ENCODE data around the gene EGR1. TPM values are rescaled to one million over a fixed set of nuclear protein-coding genes. Genes with fewer than 3 reads are reported as not detected.
"Not testable (repeated sequence)": the region's sequence is repeated elsewhere in the genome, so short reads cannot be mapped to it uniquely, and the experiment has no call there.

Gene EGR1
- total RNA-seq, 2 experiments from 2014 or later = 10.0 to 10.7 TPM

- no peaks in the 10 kb centered on the region for H3K9me3 Mint-ChIP-seq (ENCODE audit: low read depth)
- DNase-seq = no peak
- peak overlapping the region; percentile 83 for H3K4me3 Mint-ChIP-seq
- CTCF ChIA-PET = interaction anchor here (6.0 kb wide), 1 partner anchor 36 kb away, joined by 54 read pairs; no protein-coding TSS in a partner anchor
- H3K27me3 Mint-ChIP-seq = peaks cover 15% of the 10 kb centered on the region
- no peak for ATAC-seq
- peaks cover 10% of the 10 kb centered on the region for H3K4me1 Mint-ChIP-seq
- H3K27ac Mint-ChIP-seq = no peak overlapping the region
- H3K36me3 Mint-ChIP-seq = peaks cover 2% of the 10 kb centered on the region
Observed at GRCh38 chr5:138467711-138468132, 2.4 kb downstream of the EGR1 start.

DNA sequence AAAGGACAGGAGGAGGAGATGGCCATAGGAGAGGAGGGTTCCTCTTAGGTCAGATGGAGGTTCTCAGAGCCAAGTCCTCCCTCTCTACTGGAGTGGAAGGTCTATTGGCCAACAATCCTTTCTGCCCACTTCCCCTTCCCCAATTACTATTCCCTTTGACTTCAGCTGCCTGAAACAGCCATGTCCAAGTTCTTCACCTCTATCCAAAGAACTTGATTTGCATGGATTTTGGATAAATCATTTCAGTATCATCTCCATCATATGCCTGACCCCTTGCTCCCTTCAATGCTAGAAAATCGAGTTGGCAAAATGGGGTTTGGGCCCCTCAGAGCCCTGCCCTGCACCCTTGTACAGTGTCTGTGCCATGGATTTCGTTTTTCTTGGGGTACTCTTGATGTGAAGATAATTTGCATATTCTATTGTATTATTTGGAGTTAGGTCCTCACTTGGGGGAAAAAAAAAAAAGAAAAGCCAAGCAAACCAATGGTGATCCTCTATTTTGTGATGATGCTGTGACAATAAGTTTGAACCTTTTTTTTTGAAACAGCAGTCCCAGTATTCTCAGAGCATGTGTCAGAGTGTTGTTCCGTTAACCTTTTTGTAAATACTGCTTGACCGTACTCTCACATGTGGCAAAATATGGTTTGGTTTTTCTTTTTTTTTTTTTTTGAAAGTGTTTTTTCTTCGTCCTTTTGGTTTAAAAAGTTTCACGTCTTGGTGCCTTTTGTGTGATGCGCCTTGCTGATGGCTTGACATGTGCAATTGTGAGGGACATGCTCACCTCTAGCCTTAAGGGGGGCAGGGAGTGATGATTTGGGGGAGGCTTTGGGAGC, 3.1 kb downstream of the EGR1 start:
- Mint-ChIP-seq H3K9me3 (ENCODE audit: low read depth) (no peaks in the 10 kb centered on the region), H3K27ac (no peak overlapping the region), H3K27me3 (peaks cover 15% of the 10 kb centered on the region), H3K36me3 (peaks cover 2% of the 10 kb centered on the region), H3K4me1 (peaks cover 9% of the 10 kb centered on the region), H3K4me3 (no peak overlapping the region)
- CTCF ChIA-PET = interaction anchor here (0.9 to 6.0 kb wide), 2 partner anchors 18 to 35 kb away, joined by 3 to 54 read pairs; no protein-coding TSS in a partner anchor
- ATAC-seq (no peak), DNase-seq (no peak)

- ATAC-seq = no peak
- CTCF ChIA-PET = interaction anchor here (0.9 kb wide), 1 partner anchor 19 kb away, joined by 3 read pairs; no protein-coding TSS in a partner anchor
- Mint-ChIP-seq H3K27me3 (peaks cover 21% of the 10 kb centered on the region), H3K36me3 (peaks cover 2% of the 10 kb centered on the region), H3K9me3 (ENCODE audit: low read depth) (no peaks in the 10 kb centered on the region), H3K4me3 (no peak overlapping the region), H3K27ac (no peak overlapping the region), H3K4me1 (peaks cover 9% of the 10 kb centered on the region)
- DNase-seq = no peak
Observed at GRCh38 chr5:138468966-138469539, 3.8 kb downstream of the EGR1 start.

DNA sequence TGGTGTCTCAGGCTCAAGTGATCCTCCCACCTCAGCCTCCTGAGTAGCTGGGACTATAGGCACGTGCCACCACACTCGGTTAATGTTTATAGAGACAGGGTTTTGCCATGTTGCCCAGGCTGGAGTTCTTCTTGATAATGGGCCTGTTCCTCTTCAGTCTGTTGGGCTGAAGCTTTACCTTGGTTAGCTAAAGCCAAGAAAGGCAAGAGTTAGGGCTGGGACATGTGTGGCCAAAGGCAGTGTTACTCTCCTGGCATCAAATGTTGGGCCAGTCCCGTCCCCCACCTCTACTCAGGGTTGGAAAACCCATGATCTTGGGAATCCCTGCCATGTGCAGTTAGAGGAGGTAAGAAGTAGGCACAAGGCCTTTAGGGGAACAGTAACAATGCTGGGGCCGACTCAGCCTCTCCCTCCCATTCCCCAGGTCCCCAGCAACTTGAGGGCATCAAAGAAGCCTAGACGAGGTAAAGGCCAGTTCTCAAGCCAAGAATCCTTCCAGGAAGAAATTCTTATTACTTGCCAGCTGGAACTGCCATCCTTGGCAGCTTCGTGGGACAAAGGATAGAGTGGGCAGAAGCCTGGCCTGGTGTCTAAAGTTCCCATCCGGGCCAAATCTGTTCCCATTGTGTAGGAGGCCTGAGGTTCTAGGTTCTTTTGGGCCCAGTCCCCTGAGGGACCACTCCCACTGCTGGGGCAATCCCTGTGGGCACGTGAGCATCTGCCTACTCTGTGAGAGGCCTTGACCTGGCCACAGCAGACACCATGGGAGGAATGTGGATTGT, 4.5 kb downstream of the EGR1 start:
- CTCF ChIA-PET = interaction anchor here (0.9 to 1.6 kb wide), 3 partner anchors 20 to 33 kb away, joined by 3 read pairs; no protein-coding TSS in a partner anchor
- ATAC-seq = no peak
- H3K36me3 Mint-ChIP-seq = peaks cover 2% of the 10 kb centered on the region
- H3K27me3 Mint-ChIP-seq = peaks cover 23% of the 10 kb centered on the region
- H3K4me1 Mint-ChIP-seq = peaks cover 9% of the 10 kb centered on the region
- no peak overlapping the region for H3K4me3 Mint-ChIP-seq
- no peaks in the 10 kb centered on the region for H3K9me3 Mint-ChIP-seq (ENCODE audit: low read depth)
- no peak for DNase-seq
- H3K27ac Mint-ChIP-seq = no peak overlapping the region

DNA sequence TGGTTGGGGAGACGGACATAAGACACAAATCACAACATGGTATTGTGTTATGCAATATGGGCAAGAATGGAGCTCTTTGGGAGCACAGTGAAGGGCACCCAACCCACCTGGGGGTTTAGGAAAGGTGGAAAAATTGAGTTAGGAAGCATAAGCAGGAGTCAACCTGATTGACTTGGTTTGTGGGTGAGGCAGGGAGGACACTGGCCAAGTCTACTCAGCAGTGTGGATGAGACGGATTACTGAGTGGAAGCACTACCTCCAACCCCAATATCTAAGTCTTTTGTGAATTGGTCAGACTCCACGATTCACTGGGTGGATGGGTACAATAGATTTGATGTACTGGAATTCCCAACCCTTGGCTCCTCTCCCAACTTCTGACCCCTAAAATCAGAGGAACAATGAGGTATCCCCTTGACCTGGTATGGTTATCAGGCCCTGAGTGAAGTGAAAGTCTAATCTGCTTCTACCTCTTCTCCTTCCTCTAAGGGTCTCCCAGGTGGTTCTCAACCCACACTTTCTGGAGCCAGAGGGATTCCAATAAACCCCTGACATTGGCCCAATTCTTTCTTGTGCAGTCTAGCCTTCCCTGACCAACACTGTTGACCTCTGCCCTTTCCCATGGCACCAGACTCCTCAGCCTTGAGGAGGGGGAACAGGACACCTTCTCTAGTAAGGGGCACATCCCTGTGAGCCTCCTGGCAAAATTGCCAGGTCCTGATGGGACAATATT, 5.2 kb downstream of the EGR1 start:
- Mint-ChIP-seq H3K4me3 (no peak overlapping the region), H3K9me3 (ENCODE audit: low read depth) (no peaks in the 10 kb centered on the region), H3K27ac (no peak overlapping the region), H3K36me3 (peaks cover 2% of the 10 kb centered on the region), H3K27me3 (peaks cover 29% of the 10 kb centered on the region), H3K4me1 (peaks cover 9% of the 10 kb centered on the region)
- no peak for DNase-seq
- no peak for ATAC-seq
- CTCF ChIA-PET = interaction anchor here (1.0 to 1.6 kb wide), 2 partner anchors 20 to 32 kb away, joined by 3 read pairs; no protein-coding TSS in a partner anchor

DNA sequence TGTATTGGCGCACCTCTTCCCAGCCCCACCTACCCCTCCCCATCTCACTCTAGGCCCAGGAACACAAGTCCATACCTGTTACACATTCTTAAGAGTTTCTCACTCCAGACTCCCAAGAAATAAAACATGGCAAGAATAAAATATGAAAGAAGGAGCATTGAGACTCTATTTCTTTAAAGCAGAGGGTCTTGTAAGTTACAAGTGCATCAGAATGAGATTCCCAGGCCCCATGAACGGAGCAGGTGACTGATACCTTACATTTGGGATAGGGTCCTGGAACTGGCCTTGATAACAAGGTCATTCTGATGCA, 5.7 kb downstream of the EGR1 start:
- H3K4me1 Mint-ChIP-seq = peaks cover 9% of the 10 kb centered on the region
- ATAC-seq = no peak
- no peak for DNase-seq
- no peak overlapping the region for H3K27ac Mint-ChIP-seq
- no peak overlapping the region for H3K4me3 Mint-ChIP-seq
- CTCF ChIA-PET = interaction anchor here (1.6 kb wide), 1 partner anchor 21 kb away, joined by 3 read pairs; no protein-coding TSS in a partner anchor
- H3K27me3 Mint-ChIP-seq = peaks cover 29% of the 10 kb centered on the region
- no peaks in the 10 kb centered on the region for H3K9me3 Mint-ChIP-seq (ENCODE audit: low read depth)
- peaks cover 2% of the 10 kb centered on the region for H3K36me3 Mint-ChIP-seq

- Mint-ChIP-seq H3K27ac (no peak overlapping the region), H3K4me3 (no peak overlapping the region), H3K36me3 (peaks cover 1% of the 10 kb centered on the region), H3K9me3 (ENCODE audit: low read depth) (no peaks in the 10 kb centered on the region), H3K4me1 (peaks cover 2% of the 10 kb centered on the region), H3K27me3 (peaks cover 26% of the 10 kb centered on the region)
- no peak for DNase-seq
- CTCF ChIA-PET = no interaction called here
- ATAC-seq = no peak
Observed at GRCh38 chr5:138472353-138472752, 7.1 kb downstream of the EGR1 start.

- ATAC-seq; DNase-seq; H3K36me3 Mint-ChIP-seq; H3K4me3 Mint-ChIP-seq; H3K4me1 Mint-ChIP-seq; H3K27ac Mint-ChIP-seq; H3K9me3 Mint-ChIP-seq (ENCODE audit: low read depth): not testable (repeated sequence)
- peaks cover 22% of the 10 kb centered on the region for H3K27me3 Mint-ChIP-seq
- CTCF ChIA-PET = interaction anchor here (1.2 kb wide), 1 partner anchor 74 kb away, joined by 3 read pairs; no protein-coding TSS in a partner anchor
Observed at GRCh38 chr5:138473151-138473550, 7.9 kb downstream of the EGR1 start.

GRCh38 chr5:138476918-138477317, 11.6 kb downstream of the EGR1 start:
- CTCF ChIA-PET = no interaction called here
- DNase-seq = no peak
- H3K4me3 Mint-ChIP-seq = no peak overlapping the region
- peaks cover 28% of the 10 kb centered on the region for H3K27me3 Mint-ChIP-seq
- no peaks in the 10 kb centered on the region for H3K9me3 Mint-ChIP-seq (ENCODE audit: low read depth)
- ATAC-seq = no peak
- H3K27ac Mint-ChIP-seq = no peak overlapping the region
- no peaks in the 10 kb centered on the region for H3K36me3 Mint-ChIP-seq
- H3K4me1 Mint-ChIP-seq = no peaks in the 10 kb centered on the region

- Mint-ChIP-seq H3K4me3 (no peak overlapping the region), H3K9me3 (ENCODE audit: low read depth) (no peaks in the 10 kb centered on the region), H3K27me3 (peaks cover 20% of the 10 kb centered on the region), H3K4me1 (no peaks in the 10 kb centered on the region), H3K36me3 (no peaks in the 10 kb centered on the region), H3K27ac (no peak overlapping the region)
- CTCF ChIA-PET = interaction anchor here (1.4 kb wide), 1 partner anchor 131 kb away, joined by 3 read pairs; no protein-coding TSS in a partner anchor
- DNase-seq (no peak), ATAC-seq (no peak)
Observed at GRCh38 chr5:138482638-138483037, 17.4 kb downstream of the EGR1 start.

DNA sequence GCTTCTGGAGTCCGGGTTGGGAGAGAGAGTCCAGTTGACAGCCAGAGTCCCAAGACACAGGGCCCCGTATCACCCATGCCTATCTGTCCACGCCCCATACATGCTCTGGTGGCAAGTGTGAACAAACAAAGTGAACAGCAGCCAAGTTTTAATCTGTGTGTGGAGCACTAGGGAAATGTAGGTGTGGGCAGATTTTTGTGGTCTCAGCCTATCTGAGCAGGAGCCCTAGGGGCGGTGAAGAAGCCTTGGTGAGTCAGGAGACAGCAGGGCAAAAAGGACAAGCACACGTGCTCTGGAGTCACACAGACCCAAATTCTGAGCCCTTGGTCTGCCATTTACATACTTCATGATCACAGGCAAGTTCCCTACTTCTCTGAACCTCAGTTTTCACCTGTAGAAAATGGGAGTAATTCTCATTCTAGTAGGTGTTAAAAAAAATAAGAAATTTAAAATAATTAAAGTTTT, 23.2 kb downstream of the EGR1 start:
- Mint-ChIP-seq H3K36me3 (no peaks in the 10 kb centered on the region), H3K4me3 (no peak overlapping the region), H3K4me1 (peaks cover 4% of the 10 kb centered on the region), H3K27ac (no peak overlapping the region), H3K27me3 (peaks cover 54% of the 10 kb centered on the region), H3K9me3 (ENCODE audit: low read depth) (no peaks in the 10 kb centered on the region)
- ATAC-seq (no peak), DNase-seq (no peak)
- CTCF ChIA-PET = no interaction called here

DNA sequence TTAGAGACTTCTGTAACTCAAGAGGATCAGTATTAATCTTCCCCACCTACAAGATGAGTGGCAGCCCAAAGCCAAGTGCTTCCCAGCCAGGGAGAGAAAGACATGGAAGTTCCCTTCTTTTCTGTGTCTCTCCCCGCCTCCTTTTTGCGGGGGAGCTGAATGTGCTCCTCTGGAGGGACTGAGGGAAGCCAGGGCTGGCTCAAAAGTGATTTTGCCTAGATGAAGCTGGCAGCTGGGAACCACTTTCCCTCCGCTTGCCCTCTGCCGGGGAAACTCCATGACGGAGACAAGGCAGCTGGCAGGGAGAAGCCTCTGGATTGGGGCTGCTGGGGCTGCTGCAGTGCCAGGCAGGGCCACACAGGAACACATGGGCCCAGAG, 24.4 kb downstream of the EGR1 start:
- CTCF ChIA-PET = interaction anchor here (1.3 kb wide), 1 partner anchor 14 kb away, joined by 3 read pairs; no protein-coding TSS in a partner anchor
- H3K9me3 Mint-ChIP-seq (ENCODE audit: low read depth) = no peaks in the 10 kb centered on the region
- DNase-seq (no peak), ATAC-seq (no peak)
- H3K27me3 Mint-ChIP-seq = peaks cover 57% of the 10 kb centered on the region
- H3K4me1 Mint-ChIP-seq = peaks cover 4% of the 10 kb centered on the region
- H3K27ac Mint-ChIP-seq = no peak overlapping the region
- H3K36me3 Mint-ChIP-seq = no peaks in the 10 kb centered on the region
- H3K4me3 Mint-ChIP-seq = no peak overlapping the region
